WI38 (cell line): Measurements from ENCODE around the gene MN1.

Source experiments
- H3K4me3 ChIP-seq: 2 replicates; pipeline ENCODE4 v1.5.1; 2011; ENCODE audit warnings: low read depth, mild to moderate bottlenecking, control low read depth, low read length
- CTCF ChIP-seq: IDR thresholded peaks from 2 replicates; pipeline ENCODE4 v1.5.1; 2012; ENCODE audit warnings: low read depth, mild to moderate bottlenecking, control low read depth, low read length

The MN1 gene

GRCh38 chr22:27765706-27766291 lies 35.8 kb downstream of the MN1 start:
- no peak overlapping the region for H3K4me3 ChIP-seq
- no peak for TF ChIP-seq CTCF

- no peak overlapping the region for H3K4me3 ChIP-seq
- no peak for TF ChIP-seq CTCF
These were observed 36.8 kb downstream of the MN1 start for GRCh38 chr22:27764722-27765236.

- H3K4me3 ChIP-seq = no peak overlapping the region
- no peak for TF ChIP-seq CTCF
These were observed 39.9 kb downstream of the MN1 start for GRCh38 chr22:27761665-27762064.

- no peak overlapping the region for H3K4me3 ChIP-seq
- TF ChIP-seq CTCF = no peak
These were observed 40.6 kb downstream of the MN1 start for GRCh38 chr22:27761000-27761399.

GRCh38 chr22:27760474-27760873 lies 41.1 kb downstream of the MN1 start:
- no peak overlapping the region for H3K4me3 ChIP-seq
- TF ChIP-seq CTCF = no peak

GRCh38 chr22:27757928-27758525 lies 43.5 kb downstream of the MN1 start:
- H3K4me3 ChIP-seq = no peak overlapping the region
- no peak for TF ChIP-seq CTCF

GRCh38 chr22:27756212-27756660 lies 45.3 kb downstream of the MN1 start:
- TF ChIP-seq CTCF = no peak

More at GRCh38 chr22:27756212-27756660, 45.3 kb downstream of the MN1 start:
- no peak overlapping the region for H3K4me3 ChIP-seq
